ENCODE results near the gene REV3L.

The REV3L gene

GRCh38 chr6:111432511-111432910, 50.5 kb downstream of the REV3L start:
- no peaks in the 10 kb centered on the region for H3K9me3 ChIP-seq (ENCODE audit: control insufficient read depth, low read depth, low read length)
- H3K36me3 ChIP-seq (ENCODE audit: control insufficient read depth, low read depth, low read length), result no peaks in the 10 kb centered on the region
- no peak overlapping the region for H3K27ac ChIP-seq (ENCODE audit: low read length)
- no peaks in the 10 kb centered on the region for H3K27me3 ChIP-seq (ENCODE audit: control insufficient read depth, insufficient read depth, low read length)
- no peaks in the 10 kb centered on the region for H3K4me1 ChIP-seq (ENCODE audit: control insufficient read depth, low read depth, low read length)
- no peak overlapping the region for H3K9ac ChIP-seq (ENCODE audit: low read length)
- H3K4me3 ChIP-seq (ENCODE audit: low read length), result no peak overlapping the region

DNA sequence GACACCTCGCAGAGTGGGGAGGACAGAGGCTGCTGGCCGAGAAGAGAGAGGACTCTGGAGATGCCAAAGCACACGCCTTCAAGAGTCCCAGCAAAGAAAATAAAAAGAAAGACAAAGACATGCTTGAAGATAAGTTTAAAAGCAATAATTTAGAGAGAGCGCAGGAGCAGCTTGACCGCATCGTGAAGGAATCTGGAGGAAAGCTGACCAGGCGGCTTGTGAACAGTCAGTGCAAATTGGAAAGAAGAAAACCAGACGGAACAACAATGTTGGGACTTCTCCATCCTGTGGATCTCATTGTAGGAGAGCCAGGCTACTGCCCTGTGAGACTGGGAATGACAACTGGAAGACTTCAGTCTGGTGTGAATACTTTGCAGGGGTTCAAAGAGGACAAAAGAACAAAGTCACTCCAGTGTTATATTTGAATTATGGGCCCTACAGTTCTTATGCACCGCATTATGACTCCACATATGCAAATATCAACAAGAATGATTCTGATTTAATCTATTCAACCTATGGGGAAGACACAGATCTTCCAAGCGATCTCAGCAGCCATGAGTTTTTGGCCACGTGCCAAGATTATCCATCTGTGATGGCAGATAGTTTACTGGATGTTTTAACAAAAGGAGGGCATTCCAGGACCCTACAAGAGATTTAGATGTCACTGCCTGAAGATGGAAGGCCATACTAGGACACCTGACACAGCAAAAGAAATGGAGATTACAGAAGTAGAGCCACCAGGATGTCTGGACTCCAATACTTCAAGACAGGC, 52.2 kb downstream of the REV3L start:
- Histone ChIP-seq H3K27me3 (ENCODE audit: control insufficient read depth, insufficient read depth, low read length) (no peaks in the 10 kb centered on the region), H3K27ac (ENCODE audit: low read length) (no peak overlapping the region), H3K4me3 (ENCODE audit: low read length) (no peak overlapping the region), H3K9me3 (ENCODE audit: control insufficient read depth, low read depth, low read length) (no peaks in the 10 kb centered on the region), H3K4me1 (ENCODE audit: control insufficient read depth, low read depth, low read length) (no peaks in the 10 kb centered on the region), H3K36me3 (ENCODE audit: control insufficient read depth, low read depth, low read length) (no peaks in the 10 kb centered on the region), H3K9ac (ENCODE audit: low read length) (no peak overlapping the region)

DNA sequence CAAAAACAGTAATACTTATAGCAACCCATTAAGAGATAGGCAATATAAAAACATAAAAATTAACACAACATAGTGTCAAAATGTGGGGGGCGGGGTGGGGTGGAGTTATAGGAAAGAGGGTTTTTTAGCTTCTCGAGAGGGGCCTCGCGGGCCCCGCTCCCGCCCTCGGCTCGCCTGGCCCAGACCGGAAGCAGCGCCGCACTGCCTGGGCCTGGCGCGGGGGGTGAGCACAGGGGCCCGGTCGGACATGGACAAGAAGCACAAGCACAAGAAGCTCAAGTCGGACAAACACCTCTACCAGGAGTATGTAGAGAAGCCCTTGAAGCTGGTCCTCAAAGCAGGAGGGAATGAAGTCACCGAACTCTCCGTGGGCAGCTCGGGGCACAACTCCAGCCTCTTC, 53.4 kb downstream of the REV3L start:
- H3K9ac ChIP-seq (ENCODE audit: low read length), result no peak overlapping the region
- H3K4me3 ChIP-seq (ENCODE audit: low read length), result no peak overlapping the region

GRCh38 chr6:111428811-111429210, 54.2 kb downstream of the REV3L start:
- Histone ChIP-seq H3K27ac (ENCODE audit: low read length) (no peak overlapping the region), H3K36me3 (ENCODE audit: control insufficient read depth, low read depth, low read length) (no peaks in the 10 kb centered on the region), H3K9me3 (ENCODE audit: control insufficient read depth, low read depth, low read length) (no peaks in the 10 kb centered on the region), H3K9ac (ENCODE audit: low read length) (no peak overlapping the region), H3K4me1 (ENCODE audit: control insufficient read depth, low read depth, low read length) (no peaks in the 10 kb centered on the region), H3K4me3 (ENCODE audit: low read length) (no peak overlapping the region), H3K27me3 (ENCODE audit: control insufficient read depth, insufficient read depth, low read length) (no peaks in the 10 kb centered on the region)

More for the DNA sequence above, 53.4 kb downstream of the REV3L start:
- no peaks in the 10 kb centered on the region for H3K9me3 ChIP-seq (ENCODE audit: control insufficient read depth, low read depth, low read length)
- H3K27ac ChIP-seq (ENCODE audit: low read length), result no peak overlapping the region
- H3K4me1 ChIP-seq (ENCODE audit: control insufficient read depth, low read depth, low read length), result no peaks in the 10 kb centered on the region
- H3K27me3 ChIP-seq (ENCODE audit: control insufficient read depth, insufficient read depth, low read length), result no peaks in the 10 kb centered on the region
- H3K36me3 ChIP-seq (ENCODE audit: control insufficient read depth, low read depth, low read length), result no peaks in the 10 kb centered on the region

DNA sequence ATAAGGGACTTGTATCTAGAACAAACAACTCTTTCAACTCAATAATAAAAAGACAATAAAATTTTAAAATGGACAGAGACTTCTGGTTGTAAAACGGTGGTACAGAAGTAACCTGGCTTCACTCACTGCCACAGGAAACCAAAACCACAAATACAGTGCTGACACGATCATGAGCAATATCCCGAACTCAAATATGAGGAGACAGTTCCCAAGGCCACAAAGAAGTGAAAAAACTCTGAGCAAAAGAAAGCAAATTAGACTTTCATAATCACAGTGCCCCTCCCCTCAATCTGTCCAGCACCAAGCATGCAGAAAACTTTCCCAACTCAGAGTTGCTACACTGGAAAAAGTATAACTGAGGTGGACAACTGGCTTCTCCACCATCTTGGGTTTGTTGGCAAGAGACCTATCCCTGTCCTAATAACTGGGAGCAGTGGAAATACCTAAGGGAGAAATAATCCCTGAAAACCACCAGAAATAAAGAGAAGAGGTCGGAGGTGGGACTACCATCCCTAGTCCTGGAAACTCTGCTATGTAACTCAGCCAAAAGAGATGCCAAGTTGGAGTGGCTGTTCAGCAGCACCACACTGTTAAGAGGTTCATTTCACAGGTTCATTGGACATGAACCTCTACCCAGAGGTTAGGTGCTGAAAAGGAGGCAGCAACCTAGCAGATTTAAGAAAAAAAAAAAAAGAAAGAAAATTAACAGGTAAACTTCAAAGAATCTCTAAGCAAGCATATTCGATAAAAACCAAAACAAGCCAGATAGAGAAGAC, 55.5 kb downstream of the REV3L start:
- Histone ChIP-seq H3K4me3 (ENCODE audit: low read length) (no peak overlapping the region), H3K4me1 (ENCODE audit: control insufficient read depth, low read depth, low read length) (no peaks in the 10 kb centered on the region), H3K36me3 (ENCODE audit: control insufficient read depth, low read depth, low read length) (no peaks in the 10 kb centered on the region), H3K27me3 (ENCODE audit: control insufficient read depth, insufficient read depth, low read length) (no peaks in the 10 kb centered on the region), H3K9ac (ENCODE audit: low read length) (no peak overlapping the region), H3K9me3 (ENCODE audit: control insufficient read depth, low read depth, low read length) (no peaks in the 10 kb centered on the region), H3K27ac (ENCODE audit: low read length) (no peak overlapping the region)

DNA sequence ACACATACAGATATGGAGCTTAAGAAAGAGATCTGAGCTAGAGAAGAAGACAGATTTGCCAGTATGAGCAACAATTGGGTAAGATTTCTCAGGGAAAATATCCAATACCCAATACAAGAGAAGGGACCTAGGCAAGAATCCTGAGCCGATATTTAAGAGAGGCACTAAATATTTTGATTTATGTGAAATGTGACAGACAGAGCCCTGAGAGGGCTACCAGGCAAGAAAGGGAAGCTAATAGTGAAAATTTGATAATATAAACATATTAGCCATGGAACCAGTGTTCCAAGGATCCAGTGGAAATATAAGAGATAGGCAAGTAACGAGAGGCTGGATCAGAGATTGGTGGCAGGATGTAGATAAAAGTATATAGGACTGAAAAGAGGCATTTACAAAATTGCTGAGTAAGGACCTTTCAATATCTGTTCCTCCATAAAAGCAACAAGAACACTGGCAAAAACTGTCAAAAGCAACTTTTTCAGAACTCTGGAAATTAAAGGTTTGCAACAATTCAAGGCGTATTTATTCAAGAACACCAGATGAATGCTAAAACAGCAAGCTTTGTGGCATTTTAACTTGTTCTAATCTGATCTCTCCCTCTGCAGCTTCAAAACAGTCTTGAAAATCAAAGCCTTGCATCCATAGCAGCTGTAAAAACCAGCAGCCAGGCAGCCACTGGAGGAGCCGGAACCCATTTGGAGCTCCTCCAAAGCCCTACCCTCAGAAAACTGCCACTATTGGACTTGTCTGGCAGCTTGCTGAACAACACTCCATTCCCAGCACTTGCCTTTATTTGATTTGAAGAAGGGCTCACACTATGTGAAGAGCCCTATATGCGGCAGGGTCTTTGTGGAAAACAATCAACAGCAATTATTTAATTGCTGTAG, 58.8 kb downstream of the REV3L start:
- Histone ChIP-seq H3K27ac (ENCODE audit: low read length) (no peak overlapping the region), H3K9ac (ENCODE audit: low read length) (no peak overlapping the region), H3K9me3 (ENCODE audit: control insufficient read depth, low read depth, low read length) (no peaks in the 10 kb centered on the region), H3K36me3 (ENCODE audit: control insufficient read depth, low read depth, low read length) (no peaks in the 10 kb centered on the region), H3K4me1 (ENCODE audit: control insufficient read depth, low read depth, low read length) (no peaks in the 10 kb centered on the region), H3K27me3 (ENCODE audit: control insufficient read depth, insufficient read depth, low read length) (no peaks in the 10 kb centered on the region), H3K4me3 (ENCODE audit: low read length) (no peak overlapping the region)

- Histone ChIP-seq H3K27ac (ENCODE audit: low read length) (no peak overlapping the region), H3K4me3 (ENCODE audit: low read length) (no peak overlapping the region), H3K9me3 (ENCODE audit: control insufficient read depth, low read depth, low read length) (no peaks in the 10 kb centered on the region), H3K36me3 (ENCODE audit: control insufficient read depth, low read depth, low read length) (no peaks in the 10 kb centered on the region), H3K9ac (ENCODE audit: low read length) (no peak overlapping the region), H3K27me3 (ENCODE audit: control insufficient read depth, insufficient read depth, low read length) (no peaks in the 10 kb centered on the region), H3K4me1 (ENCODE audit: control insufficient read depth, low read depth, low read length) (no peaks in the 10 kb centered on the region)
Measured at GRCh38 chr6:111423055-111423633, 59.9 kb downstream of the REV3L start.

DNA sequence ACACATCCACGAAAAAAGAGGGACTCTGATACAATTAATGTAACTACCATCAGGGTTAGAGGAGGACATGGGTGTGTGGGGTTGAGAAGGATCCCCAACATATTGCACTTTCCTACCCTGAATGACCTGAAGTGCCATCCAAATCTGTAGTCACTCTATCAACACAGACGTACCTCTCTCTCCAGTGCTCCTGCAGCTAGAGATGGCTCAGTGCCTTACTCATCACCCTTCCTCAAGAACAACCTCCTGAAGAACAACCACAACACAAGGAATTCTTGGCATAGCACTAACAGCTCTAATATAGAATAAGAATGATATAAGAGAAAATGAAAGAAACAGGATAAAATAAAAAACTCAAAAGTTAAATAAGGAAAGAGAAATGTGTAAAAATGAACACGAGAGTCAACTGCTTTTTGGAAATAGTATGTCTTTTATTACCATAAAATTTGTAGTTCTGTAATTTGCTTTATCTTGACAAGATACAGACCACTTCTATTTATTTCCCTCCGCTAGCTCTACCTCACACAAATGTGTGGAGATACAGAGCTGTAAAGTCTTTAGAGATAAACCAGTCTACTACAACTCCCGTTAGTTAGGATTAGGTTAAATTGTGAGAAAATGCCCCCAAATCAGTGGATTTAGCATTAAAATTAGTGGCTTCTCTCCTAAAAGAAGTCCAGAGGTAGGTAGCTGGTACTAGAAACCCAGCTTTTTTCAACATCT, 63.9 kb downstream of the REV3L start:
- Histone ChIP-seq H3K4me1 (ENCODE audit: control insufficient read depth, low read depth, low read length) (no peaks in the 10 kb centered on the region), H3K36me3 (ENCODE audit: control insufficient read depth, low read depth, low read length) (no peaks in the 10 kb centered on the region), H3K27me3 (ENCODE audit: control insufficient read depth, insufficient read depth, low read length) (no peaks in the 10 kb centered on the region), H3K27ac (ENCODE audit: low read length) (no peak overlapping the region), H3K9ac (ENCODE audit: low read length) (no peak overlapping the region), H3K9me3 (ENCODE audit: control insufficient read depth, low read depth, low read length) (no peaks in the 10 kb centered on the region), H3K4me3 (ENCODE audit: low read length) (no peak overlapping the region)

- no peak overlapping the region for H3K27ac ChIP-seq (ENCODE audit: low read length)
- H3K4me3 ChIP-seq (ENCODE audit: low read length), result no peak overlapping the region
- no peaks in the 10 kb centered on the region for H3K36me3 ChIP-seq (ENCODE audit: control insufficient read depth, low read depth, low read length)
- no peak overlapping the region for H3K9ac ChIP-seq (ENCODE audit: low read length)
- H3K27me3 ChIP-seq (ENCODE audit: control insufficient read depth, insufficient read depth, low read length), result no peaks in the 10 kb centered on the region
- no peaks in the 10 kb centered on the region for H3K4me1 ChIP-seq (ENCODE audit: control insufficient read depth, low read depth, low read length)
- H3K9me3 ChIP-seq (ENCODE audit: control insufficient read depth, low read depth, low read length), result no peaks in the 10 kb centered on the region
Measured at GRCh38 chr6:111417946-111418345, 65.1 kb downstream of the REV3L start.

DNA sequence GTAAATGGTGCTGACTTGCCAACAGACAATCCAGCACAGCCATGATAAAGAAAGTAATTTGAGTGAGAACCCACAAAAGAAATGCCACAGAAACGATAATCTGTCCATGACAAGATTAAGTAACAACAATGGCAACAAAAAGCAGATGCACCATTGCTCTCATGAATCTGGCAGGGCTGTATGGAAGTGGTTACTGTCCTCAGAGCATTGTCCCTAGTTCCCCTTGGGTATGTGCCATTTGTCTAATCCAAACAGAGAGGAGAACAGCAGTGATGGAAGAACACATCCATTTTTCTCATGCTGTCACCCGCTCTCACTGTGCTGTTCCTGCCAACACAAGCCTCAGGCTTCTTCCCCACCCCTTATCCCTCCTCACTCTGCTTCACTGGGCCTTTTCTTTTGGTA, 65.8 kb downstream of the REV3L start:
- no peak overlapping the region for H3K4me3 ChIP-seq (ENCODE audit: low read length)
- no peaks in the 10 kb centered on the region for H3K4me1 ChIP-seq (ENCODE audit: control insufficient read depth, low read depth, low read length)
- H3K36me3 ChIP-seq (ENCODE audit: control insufficient read depth, low read depth, low read length), result no peaks in the 10 kb centered on the region
- no peaks in the 10 kb centered on the region for H3K27me3 ChIP-seq (ENCODE audit: control insufficient read depth, insufficient read depth, low read length)
- H3K9ac ChIP-seq (ENCODE audit: low read length), result no peak overlapping the region
- H3K9me3 ChIP-seq (ENCODE audit: control insufficient read depth, low read depth, low read length), result no peaks in the 10 kb centered on the region
- H3K27ac ChIP-seq (ENCODE audit: low read length), result no peak overlapping the region

Data from iPS-18a (cell line).